ENCODE measurements around the gene KIAA0513. TPM values are rescaled to one million over a fixed set of nuclear protein-coding genes. Genes with fewer than 3 reads are reported as not detected.
A peak's percentile ranks its signal among the peaks of the same experiment; 100 is the strongest.
"Not testable (repeated sequence)": the region's sequence is repeated elsewhere in the genome, so short reads cannot be mapped to it uniquely, and the experiment has no call there.

KIAA0513 gene
- total RNA-seq, 1 donor, result 18.4 TPM

DNA sequence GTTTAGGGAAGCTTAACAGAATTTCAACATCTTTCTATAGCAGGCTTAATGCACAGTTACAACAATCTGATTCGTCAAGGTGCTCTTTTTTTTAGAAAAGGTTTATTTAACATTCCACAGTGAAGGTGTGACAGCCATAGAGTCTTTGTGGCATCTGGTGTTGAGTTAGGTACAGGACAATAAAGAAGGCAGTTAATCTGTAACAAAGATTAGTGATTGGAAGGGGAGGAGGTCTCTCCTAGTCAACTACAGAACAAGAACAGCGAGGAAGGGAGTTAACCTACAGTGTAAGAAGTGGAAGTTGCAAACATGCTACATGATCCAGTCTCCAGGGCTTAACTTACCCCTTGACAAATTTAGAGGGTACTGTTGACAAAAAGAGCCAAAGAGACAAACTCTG, 13.3 kb upstream of the KIAA0513 start:
- no peaks in the 10 kb centered on the region for H3K27me3 ChIP-seq (ENCODE audit: insufficient read depth, low read length)
- peaks cover 85% of the 10 kb centered on the region for H3K4me1 ChIP-seq (ENCODE audit: insufficient read depth, low read length)
- H3K4me3 ChIP-seq (ENCODE audit: low read length), result no peak overlapping the region
- no peaks in the 10 kb centered on the region for H3K9me3 ChIP-seq (ENCODE audit: low read depth, low read length)

DNA sequence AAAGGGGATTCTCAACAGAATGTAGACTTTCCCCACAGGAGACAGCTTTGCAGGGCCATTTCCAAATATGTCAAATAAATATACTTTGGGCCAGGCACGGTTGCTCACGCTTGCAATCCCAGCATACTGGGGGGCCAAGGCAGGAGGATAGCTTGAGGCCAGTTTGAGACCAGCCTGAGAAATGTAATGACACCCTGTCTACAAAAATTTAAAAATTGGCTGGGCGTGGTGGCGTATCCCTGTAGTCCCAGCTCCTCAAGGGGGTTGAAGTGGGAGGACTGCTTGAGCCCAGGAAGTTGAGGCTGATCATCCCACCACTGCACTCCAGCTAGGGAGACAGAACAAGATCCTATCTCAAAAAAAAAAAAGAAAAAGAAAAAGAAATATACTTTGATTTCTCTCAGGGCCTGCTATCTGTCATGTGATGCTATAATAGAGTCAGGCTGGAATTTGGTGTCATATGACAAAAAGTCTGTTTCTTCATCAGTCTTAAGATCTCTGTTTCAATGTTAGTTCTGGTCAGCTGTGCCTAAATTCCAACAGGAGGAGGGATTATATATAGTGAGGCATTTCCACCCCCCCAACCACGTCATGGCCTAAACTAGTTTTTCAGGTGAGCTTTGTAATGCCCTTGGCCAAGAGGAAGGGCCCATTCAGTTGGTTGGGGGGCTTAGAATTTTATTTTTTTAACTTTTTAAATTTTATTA, 12.0 kb upstream of the KIAA0513 start:
- peaks cover 72% of the 10 kb centered on the region for H3K4me1 ChIP-seq (ENCODE audit: insufficient read depth, low read length)
- H3K9me3 ChIP-seq (ENCODE audit: low read depth, low read length), result no peaks in the 10 kb centered on the region
- no peak overlapping the region for H3K4me3 ChIP-seq (ENCODE audit: low read length)
- H3K27me3 ChIP-seq (ENCODE audit: insufficient read depth, low read length), result no peaks in the 10 kb centered on the region

DNA sequence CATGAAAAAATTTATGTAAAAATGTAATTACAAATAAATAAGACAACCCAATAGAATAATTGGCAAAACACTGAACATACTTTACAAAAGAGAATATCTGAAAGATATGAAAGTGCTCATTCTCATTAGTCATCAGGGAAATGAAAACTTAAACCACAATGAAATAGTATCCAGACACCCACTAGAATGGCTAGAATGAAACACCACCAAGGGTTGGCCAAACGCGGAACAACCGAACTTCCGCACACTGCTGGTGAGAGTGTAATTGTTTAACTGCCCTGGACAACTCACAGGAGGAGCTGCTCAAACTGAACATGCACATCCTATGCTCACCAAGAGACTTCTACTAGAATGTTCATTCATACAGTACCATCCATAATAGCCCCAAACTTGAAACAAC, 10.4 kb upstream of the KIAA0513 start:
- Histone ChIP-seq H3K4me1 (ENCODE audit: insufficient read depth, low read length) (peaks cover 64% of the 10 kb centered on the region), H3K4me3 (ENCODE audit: low read length) (no peak overlapping the region), H3K9me3 (ENCODE audit: low read depth, low read length) (no peaks in the 10 kb centered on the region)

DNA sequence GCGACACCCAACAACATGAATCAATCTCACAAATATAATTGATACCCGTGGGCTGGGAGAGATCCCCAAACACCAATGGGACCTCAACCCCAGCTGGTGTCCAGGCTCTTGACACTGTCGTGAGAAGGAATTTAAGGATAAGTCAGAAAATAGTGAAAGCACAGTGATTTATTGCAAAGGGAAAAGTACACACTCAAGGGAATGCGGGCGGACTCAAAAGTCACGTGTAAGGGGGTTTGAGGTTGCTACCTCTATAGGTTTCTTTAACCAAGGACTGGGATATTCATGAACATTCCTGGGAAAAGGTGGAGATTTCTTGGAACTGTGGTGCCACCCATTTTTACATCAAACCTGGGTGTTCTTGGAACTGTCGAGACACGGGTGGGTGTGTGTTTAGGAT, 10.0 kb upstream of the KIAA0513 start:
- Histone ChIP-seq H3K9me3 (ENCODE audit: low read depth, low read length) (no peaks in the 10 kb centered on the region), H3K4me3 (ENCODE audit: low read length) (no peak overlapping the region), H3K4me1 (ENCODE audit: insufficient read depth, low read length) (peaks cover 60% of the 10 kb centered on the region), H3K27me3 (ENCODE audit: insufficient read depth, low read length) (no peaks in the 10 kb centered on the region)

More for the DNA sequence above, 10.4 kb upstream of the KIAA0513 start:
- no peaks in the 10 kb centered on the region for H3K27me3 ChIP-seq (ENCODE audit: insufficient read depth, low read length)

DNA sequence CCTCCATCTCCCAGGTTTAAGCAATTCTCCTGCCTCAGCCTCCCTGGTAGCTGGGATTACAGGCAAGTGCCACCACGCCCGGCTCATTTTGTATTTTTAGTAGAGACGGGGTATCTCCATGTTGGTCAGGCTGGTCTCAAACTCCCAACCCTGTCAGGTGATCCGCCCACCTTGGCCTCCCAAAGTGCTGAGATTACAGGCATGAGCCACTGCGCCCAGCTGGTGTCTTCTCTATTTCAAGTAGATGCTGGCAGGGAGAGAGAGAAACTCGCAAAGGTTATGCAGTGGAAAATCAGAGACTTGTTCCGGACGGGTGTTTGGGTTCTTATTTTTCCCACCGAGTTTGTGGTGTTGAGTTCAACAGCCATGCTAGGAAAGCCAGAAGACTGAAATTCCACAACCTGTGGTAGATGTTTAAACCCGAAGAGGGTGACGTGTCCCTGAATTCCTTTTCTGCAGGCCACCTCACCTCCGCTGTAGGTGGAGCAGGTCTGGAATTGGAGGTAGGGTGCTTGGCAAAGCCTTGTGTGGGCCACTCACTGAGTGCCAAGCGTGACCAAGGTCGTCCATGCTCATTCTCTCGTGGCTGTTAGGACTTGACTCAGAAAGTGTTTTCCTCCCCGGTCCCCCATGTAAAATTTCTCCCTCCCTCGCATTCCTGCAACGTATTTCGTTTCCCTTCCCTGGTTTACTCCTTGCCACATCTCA, 8.9 kb upstream of the KIAA0513 start:
- Histone ChIP-seq H3K9me3 (ENCODE audit: low read depth, low read length) (no peaks in the 10 kb centered on the region), H3K4me3 (ENCODE audit: low read length) (no peak overlapping the region), H3K27me3 (ENCODE audit: insufficient read depth, low read length) (no peaks in the 10 kb centered on the region), H3K4me1 (ENCODE audit: insufficient read depth, low read length) (peaks cover 51% of the 10 kb centered on the region)

DNA sequence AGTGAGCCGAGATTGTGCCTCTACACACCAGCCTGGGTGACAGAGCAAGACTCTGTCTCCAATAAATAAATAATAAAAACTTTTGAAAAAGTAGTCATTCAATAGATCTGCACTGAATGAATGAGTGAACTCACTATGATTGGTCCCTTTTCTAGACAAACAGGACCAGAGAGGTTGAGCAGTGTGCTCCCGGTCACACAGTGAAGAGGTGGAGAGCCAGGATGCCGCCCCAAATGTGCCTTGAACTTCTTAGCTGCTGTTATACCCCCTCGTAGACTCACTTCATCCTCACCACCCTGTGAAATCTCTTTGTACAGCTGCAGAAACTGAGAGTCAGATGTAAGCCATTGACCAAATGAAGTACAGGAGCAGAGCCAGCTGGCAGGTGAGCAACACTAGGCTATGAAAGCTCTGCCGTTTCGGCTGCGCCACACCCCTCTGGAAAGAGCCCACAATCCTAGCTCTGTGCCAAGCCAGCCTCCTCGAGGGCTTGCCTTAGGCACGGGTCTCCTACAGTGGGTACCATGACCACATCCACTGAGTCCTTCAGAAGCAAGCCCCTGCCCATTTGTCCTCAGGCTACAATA, 7.8 kb upstream of the KIAA0513 start:
- peaks cover 46% of the 10 kb centered on the region for H3K4me1 ChIP-seq (ENCODE audit: insufficient read depth, low read length)
- no peaks in the 10 kb centered on the region for H3K9me3 ChIP-seq (ENCODE audit: low read depth, low read length)
- no peaks in the 10 kb centered on the region for H3K27me3 ChIP-seq (ENCODE audit: insufficient read depth, low read length)
- no peak overlapping the region for H3K4me3 ChIP-seq (ENCODE audit: low read length)

DNA sequence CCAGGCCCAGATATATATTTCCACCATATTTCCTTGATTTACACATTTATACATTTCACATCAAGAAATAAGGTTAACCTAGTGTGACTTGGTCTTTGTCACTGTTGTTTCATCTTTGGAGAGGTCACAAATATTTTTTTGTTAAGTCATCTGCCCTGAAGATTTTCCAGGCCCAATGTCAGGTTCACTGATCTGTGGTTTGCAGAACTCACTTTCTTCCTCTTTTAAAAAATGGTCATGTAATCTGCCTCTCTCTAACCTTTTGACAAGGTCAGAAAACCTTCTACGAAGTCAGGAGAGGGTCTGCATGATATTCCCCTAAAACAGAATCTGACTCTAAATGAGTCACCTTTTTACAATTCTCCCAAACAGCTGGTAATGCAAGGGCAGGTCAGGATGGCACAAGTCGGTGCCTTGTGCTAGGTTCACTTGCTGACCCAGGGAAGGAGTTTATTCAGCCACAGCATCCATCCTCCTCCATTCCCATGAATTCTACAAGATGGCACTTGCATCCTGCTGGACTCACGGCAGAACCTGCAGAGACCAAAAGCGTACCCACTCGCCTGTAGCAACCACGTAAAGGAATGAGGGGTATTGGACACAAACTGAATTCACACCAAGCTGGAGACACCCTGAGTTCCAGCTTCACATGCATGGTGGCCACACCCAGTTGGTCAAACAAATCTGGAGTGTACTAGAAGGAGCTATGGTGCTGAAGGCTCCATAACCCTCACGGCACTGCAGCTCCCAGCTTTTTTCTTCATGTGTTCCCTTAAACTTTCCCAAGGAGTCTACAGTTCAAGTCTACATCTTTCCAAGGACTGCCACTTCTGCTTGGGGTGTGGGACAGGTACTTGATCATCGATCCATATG, 1.6 kb upstream of the KIAA0513 start:
- H3K27me3 ChIP-seq (ENCODE audit: insufficient read depth, low read length), result no peaks in the 10 kb centered on the region
- peaks cover 62% of the 10 kb centered on the region for H3K4me1 ChIP-seq (ENCODE audit: insufficient read depth, low read length)
- H3K4me3 ChIP-seq (ENCODE audit: low read length), result no peak overlapping the region
- H3K9me3 ChIP-seq (ENCODE audit: low read depth, low read length), result no peaks in the 10 kb centered on the region

DNA sequence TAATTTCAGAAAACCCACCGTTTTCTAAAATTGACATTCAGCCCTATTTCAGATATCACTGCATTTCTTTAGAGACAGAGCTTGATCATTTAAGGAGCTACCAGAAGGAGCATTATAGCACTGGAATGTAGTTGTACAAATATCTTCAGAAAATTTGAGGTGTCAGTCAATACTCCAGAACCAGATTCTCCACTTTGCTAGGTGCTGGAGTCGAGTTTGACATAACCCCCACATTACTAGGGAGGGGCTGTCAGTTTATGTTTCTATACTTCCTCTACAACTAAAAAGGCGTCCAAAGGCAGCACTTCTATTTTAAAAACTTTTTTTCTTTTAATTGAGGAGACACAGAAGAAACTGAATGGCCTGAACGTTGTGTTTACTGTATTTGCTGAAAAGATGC, 892 bp upstream of the KIAA0513 start:
- no peaks in the 10 kb centered on the region for H3K27me3 ChIP-seq (ENCODE audit: insufficient read depth, low read length)

DNA sequence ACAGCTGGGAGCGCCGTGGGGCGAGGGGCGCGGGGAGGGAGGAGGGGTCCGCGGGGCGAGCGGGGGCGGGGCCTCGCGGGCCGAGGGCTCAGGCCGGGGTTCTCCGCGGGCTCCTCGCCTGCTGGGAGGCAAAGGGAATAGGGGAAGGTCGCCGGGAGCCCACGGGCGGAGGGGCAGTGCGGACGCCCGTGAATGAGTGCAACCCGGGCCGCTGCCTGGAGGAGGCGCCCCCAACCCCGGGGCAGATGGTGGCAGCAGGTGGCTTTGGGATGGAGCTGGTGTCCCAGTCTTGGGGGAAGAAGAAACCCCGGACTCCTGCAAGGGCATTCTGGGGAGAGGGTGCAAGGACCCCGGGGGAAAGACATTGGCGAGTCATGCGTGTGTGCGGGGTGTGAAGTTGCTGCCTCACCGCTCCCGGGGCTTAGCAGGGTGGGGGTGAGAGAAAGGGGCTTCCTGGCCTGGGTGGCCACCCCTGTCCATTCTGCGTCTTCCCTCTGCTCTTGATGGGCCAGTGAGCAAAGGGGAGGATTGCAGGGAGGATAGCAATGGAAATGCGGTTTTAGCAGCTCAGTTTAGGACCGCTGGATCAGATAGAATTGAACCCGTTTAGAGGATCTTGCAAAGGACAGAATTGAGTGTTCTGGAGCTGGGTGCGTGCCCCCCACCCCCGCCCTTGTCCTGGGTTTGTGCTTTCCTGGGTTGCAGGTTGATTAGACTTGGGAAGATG, 526 bp downstream of the KIAA0513 start:
- Histone ChIP-seq H3K27me3 (ENCODE audit: insufficient read depth, low read length) (no peaks in the 10 kb centered on the region), H3K4me3 (ENCODE audit: low read length) (peak overlapping the region; percentile 84), H3K9me3 (ENCODE audit: low read depth, low read length) (no peaks in the 10 kb centered on the region)

More for the DNA sequence above, 892 bp upstream of the KIAA0513 start:
- Histone ChIP-seq H3K4me1 (ENCODE audit: insufficient read depth, low read length) (peaks cover 67% of the 10 kb centered on the region), H3K4me3 (ENCODE audit: low read length) (peak overlapping the region; percentile 84), H3K9me3 (ENCODE audit: low read depth, low read length) (no peaks in the 10 kb centered on the region)

DNA sequence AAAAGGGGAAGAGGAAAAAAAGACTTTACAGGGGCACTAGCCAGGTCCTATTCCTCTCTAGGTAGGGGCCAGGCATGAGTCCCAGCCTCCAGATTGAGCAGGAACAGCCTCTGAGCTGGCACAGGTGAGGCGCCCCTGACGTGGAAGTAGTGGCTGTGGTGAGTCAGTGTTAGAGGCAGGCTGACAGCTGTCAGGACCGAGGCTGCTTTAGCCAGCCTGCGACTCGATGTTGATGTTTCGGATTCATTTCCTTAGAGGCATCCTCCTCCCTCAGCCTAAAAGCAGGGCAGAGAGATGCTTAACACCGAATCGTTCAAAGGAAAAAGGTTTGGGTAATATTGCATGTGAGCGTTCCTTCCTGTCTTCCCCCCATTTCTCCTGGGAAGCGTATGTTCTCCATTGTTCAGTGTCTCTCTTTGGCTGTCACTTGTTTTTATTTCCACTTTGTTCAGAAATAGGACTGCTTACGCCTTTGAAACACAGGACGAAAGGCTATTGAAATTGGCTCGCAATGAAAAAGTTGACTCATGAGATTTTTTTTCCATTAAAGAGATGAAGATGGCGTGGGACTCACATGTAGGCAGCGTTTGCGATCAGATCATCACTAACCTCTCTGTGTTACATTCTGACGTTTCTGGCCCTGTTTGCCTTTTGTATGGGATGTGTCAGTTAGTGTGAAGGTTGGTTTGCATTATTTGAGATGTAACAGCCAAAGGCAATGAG, 1.3 kb downstream of the KIAA0513 start:
- Histone ChIP-seq H3K9me3 (ENCODE audit: low read depth, low read length) (no peaks in the 10 kb centered on the region), H3K4me3 (ENCODE audit: low read length) (peak overlapping the region; percentile 84), H3K4me1 (ENCODE audit: insufficient read depth, low read length) (peaks cover 67% of the 10 kb centered on the region)

More for the DNA sequence above, 526 bp downstream of the KIAA0513 start:
- H3K4me1 ChIP-seq (ENCODE audit: insufficient read depth, low read length), result peaks cover 67% of the 10 kb centered on the region

DNA sequence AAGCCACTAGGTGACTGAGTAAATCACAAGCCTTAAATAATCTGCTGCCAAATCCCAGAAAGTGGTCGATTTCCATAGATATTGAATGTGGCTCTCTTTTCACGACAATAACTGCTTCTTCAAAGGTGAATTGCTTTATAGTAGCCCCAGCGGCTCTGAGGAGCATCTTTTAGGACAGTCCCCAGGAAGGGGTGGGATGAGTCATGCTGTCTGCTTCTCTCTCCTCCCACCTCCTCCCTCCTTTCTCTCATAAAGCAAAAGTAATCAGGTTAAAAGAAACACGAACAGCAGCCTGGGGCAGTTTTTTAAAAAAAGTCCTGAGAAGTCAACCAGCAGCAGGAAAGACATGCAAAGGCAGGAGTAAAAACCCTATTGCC, 1.8 kb downstream of the KIAA0513 start:
- H3K27me3 ChIP-seq (ENCODE audit: insufficient read depth, low read length), result no peaks in the 10 kb centered on the region
- no peak overlapping the region for H3K4me3 ChIP-seq (ENCODE audit: low read length)
- H3K9me3 ChIP-seq (ENCODE audit: low read depth, low read length), result no peaks in the 10 kb centered on the region
- peaks cover 64% of the 10 kb centered on the region for H3K4me1 ChIP-seq (ENCODE audit: insufficient read depth, low read length)

More for the DNA sequence above, 1.3 kb downstream of the KIAA0513 start:
- no peaks in the 10 kb centered on the region for H3K27me3 ChIP-seq (ENCODE audit: insufficient read depth, low read length)

DNA sequence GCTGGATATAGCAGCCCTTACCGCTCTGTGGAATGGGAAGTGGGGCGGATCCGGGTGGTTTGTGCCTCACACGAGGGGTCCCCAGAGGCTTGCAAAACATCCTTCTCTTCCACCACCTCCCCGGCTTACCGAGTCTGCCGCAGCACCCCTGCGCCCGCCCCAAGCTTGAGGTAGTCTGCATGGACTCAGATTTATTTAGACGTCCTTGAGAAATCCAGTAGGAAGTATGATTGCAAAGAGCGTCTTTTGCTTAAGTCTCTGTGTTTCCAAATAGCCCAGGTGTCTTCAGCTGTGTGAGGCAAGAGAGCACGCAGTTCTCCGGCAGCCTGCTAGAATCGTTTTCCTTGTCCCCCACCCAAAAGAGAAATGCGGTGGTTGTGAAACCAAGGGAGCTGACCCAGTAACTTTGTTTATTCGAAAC, 2.4 kb downstream of the KIAA0513 start:
- H3K4me3 ChIP-seq (ENCODE audit: low read length), result no peak overlapping the region
- no peaks in the 10 kb centered on the region for H3K9me3 ChIP-seq (ENCODE audit: low read depth, low read length)
- peaks cover 58% of the 10 kb centered on the region for H3K4me1 ChIP-seq (ENCODE audit: insufficient read depth, low read length)
- H3K27me3 ChIP-seq (ENCODE audit: insufficient read depth, low read length), result no peaks in the 10 kb centered on the region

DNA sequence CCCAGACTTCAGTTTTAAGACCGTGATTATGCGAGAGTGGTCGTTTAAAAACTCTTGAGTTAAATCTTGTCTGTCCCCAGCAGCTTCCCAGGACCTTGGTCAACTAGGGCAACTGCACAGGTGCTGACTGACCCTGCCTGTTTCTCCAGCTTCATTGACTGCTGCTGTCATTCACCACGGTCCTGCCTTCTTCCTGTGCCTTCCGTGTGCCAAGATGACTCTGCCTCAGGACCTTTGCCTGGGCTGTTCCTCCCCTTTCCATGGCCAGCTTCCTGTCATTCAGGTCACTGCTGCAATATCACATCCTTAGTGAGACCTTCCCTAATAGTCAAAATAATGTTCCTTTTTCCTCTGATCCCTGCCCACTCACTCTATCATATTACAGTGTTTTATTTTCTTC, 3.9 kb downstream of the KIAA0513 start:
- no peaks in the 10 kb centered on the region for H3K27me3 ChIP-seq (ENCODE audit: insufficient read depth, low read length)
- no peaks in the 10 kb centered on the region for H3K9me3 ChIP-seq (ENCODE audit: low read depth, low read length)
- no peak overlapping the region for H3K4me3 ChIP-seq (ENCODE audit: low read length)
- peaks cover 48% of the 10 kb centered on the region for H3K4me1 ChIP-seq (ENCODE audit: insufficient read depth, low read length)

DNA sequence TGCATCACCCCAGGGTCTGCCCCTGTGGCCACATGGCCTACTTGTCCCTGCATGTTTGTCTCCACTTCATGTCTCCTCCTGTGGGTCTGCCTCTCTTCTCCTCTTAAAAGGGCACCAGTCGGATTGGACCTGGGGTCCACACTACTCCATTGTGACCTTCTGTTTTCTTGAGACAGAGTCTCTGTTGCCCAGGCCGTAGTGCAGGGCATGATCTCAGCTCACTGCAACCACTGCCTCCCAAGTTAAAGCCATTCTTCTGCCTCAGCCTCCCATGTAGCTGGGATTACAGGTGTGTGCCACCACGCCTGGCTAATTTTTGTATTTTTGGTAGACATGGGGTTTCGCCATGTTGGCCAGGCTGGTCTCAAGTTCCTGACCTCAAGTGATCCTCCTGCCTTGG, 4.6 kb downstream of the KIAA0513 start:
- H3K9me3 ChIP-seq (ENCODE audit: low read depth, low read length); H3K27me3 ChIP-seq (ENCODE audit: insufficient read depth, low read length); H3K4me3 ChIP-seq (ENCODE audit: low read length): not testable (repeated sequence)
- H3K4me1 ChIP-seq (ENCODE audit: insufficient read depth, low read length), result peaks cover 48% of the 10 kb centered on the region
